ENCODE data around the gene CFAP119. TPM values are rescaled to one million over a fixed set of nuclear protein-coding genes. Genes with fewer than 3 reads are reported as not detected.

The CFAP119 gene
- total and polyA plus RNA-seq, 10 of the 15 experiments (the other 5 are each of a cell fraction or from before 2014, with no cell fraction given), result 2.2 to 9.4 (median 4.3) TPM

GRCh38 chr16:30711712-30712111 is 50.1 kb downstream of the CFAP119 start:
- POLR2A ChIA-PET, result no interaction called here
- Histone ChIP-seq H3K9me3 (replicated peaks; ENCODE audit: control insufficient read depth, insufficient read depth, low read length) (no peaks in the 10 kb centered on the region), H3K36me3 (ENCODE audit: control insufficient read depth in 2 of 2, insufficient read depth in 2 of 2, low read length in 1 of 2) (peaks cover 49 to 80% of the 10 kb centered on the region in 2 experiments), H4K20me1 (ENCODE audit: control insufficient read depth, insufficient read depth) (no peaks in the 10 kb centered on the region; the same call in 1 of the 2 replicates), H3K27ac (ENCODE audit: control insufficient read depth, insufficient read depth) (no peak overlapping the region), H3K4me1 (ENCODE audit: control insufficient read depth, insufficient read depth, low read length) (no peaks in the 10 kb centered on the region; the same call in 1 of the 2 replicates), H2AFZ (ENCODE audit: control insufficient read depth, low read depth, low read length) (no peak overlapping the region), H3K27me3 (replicated peaks in 1 of 2; ENCODE audit: control insufficient read depth in 2 of 2, insufficient read depth in 2 of 2, low read length in 1 of 2) (no peaks in the 10 kb centered on the region), H3K4me2 (ENCODE audit: control insufficient read depth, insufficient read depth) (no peak overlapping the region), H3K4me3 (no peak overlapping the region), H3K9ac (ENCODE audit: control insufficient read depth, insufficient read depth, low read length) (no peak overlapping the region), H3K79me2 (ENCODE audit: control insufficient read depth, insufficient read depth, low read length) (no peaks in the 10 kb centered on the region; the same call in 1 of the 2 replicates)
- DNase-seq (ENCODE audit: low read depth, low spot score) (no peak), ATAC-seq (no peak), FAIRE-seq (no peak)
- intact Hi-C loops (cut with micrococcal nuclease; ENCODE audit: unreplicated experiment) (no loop called here), in situ Hi-C loops (cut with MboI) (no loop called here)
- TSS peak; percentile 60 for BruUV-seq (replicated peaks)
- SMC1A ChIA-PET (ENCODE audit: uncharacterized antibody, unreplicated experiment), result no interaction called here
- WGBS (ENCODE audit: insufficient coverage, insufficient replicate concordance, low lambda C conversion rate, missing lambda C conversion rate), result 89% methylated on average over 1 of the region's 1 CpG
- TF ChIP-seq BCLAF1 (IDR thresholded peaks at IDR 0.05) (no peak), KAT2A (conservative IDR thresholded peaks at IDR 0.05; ENCODE audit: control insufficient read depth, low read depth, low read length) (no peak), YBX1 (IDR thresholded peaks at IDR 0.05) (no peak), KDM1A (IDR thresholded peaks at IDR 0.05; ENCODE audit: borderline replicate concordance) (no peak), SMAD1 (IDR thresholded peaks at IDR 0.05; ENCODE audit: low read depth, partially characterized antibody) (no peak), CREM (IDR thresholded peaks at IDR 0.05; ENCODE audit: low read depth) (no peak)
- CTCF ChIA-PET, result interaction anchor here (1.2 kb wide), 1 partner anchor 15 kb away, joined by 4 read pairs; no protein-coding TSS in a partner anchor
- RAD21 ChIA-PET (ENCODE audit: unreplicated experiment), result no interaction called here

Data from GM12878 (cell line).